Fibroblast of the aortic adventitia (primary cell): ENCODE data around the gene SPESP1. TPM values are rescaled to one million over a fixed set of nuclear protein-coding genes. Genes with fewer than 3 reads are reported as not detected.

Source experiments
- DNase-seq: peaks from one replicate; pipeline ENCODE4 v3.0.0-alpha.2; 2010; ENCODE audit warnings: low read depth
- H3K4me3 ChIP-seq: 2 replicates; pipeline ENCODE4 v1.5.1; 2011; ENCODE audit warnings: low read depth, mild to moderate bottlenecking, control low read depth, low read length, moderate library complexity
- total RNA-seq: library from RNA; depleted of rRNA; stranded (reverse); fragments of >200 nt; gene quantifications from 2 replicates; pipeline ENCODE4 v1.2.3, GENCODE V29; 2012; ENCODE audit warnings: low replicate concordance
- TF ChIP-seq, protein P1 (sequence below): IDR thresholded peaks from 2 replicates; pipeline ENCODE4 v1.5.1; 2011; ENCODE audit warnings: mild to moderate bottlenecking, low read length, control low read depth, inconsistent platforms; ENCODE audit not compliant: insufficient read depth

Gene SPESP1
- total RNA-seq, 1 donor, result 5.6 TPM

- TF ChIP-seq, protein P1, sequence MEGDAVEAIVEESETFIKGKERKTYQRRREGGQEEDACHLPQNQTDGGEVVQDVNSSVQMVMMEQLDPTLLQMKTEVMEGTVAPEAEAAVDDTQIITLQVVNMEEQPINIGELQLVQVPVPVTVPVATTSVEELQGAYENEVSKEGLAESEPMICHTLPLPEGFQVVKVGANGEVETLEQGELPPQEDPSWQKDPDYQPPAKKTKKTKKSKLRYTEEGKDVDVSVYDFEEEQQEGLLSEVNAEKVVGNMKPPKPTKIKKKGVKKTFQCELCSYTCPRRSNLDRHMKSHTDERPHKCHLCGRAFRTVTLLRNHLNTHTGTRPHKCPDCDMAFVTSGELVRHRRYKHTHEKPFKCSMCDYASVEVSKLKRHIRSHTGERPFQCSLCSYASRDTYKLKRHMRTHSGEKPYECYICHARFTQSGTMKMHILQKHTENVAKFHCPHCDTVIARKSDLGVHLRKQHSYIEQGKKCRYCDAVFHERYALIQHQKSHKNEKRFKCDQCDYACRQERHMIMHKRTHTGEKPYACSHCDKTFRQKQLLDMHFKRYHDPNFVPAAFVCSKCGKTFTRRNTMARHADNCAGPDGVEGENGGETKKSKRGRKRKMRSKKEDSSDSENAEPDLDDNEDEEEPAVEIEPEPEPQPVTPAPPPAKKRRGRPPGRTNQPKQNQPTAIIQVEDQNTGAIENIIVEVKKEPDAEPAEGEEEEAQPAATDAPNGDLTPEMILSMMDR, result no peak
- DNase-seq, result no peak
- no peak overlapping the region for H3K4me3 ChIP-seq
These were observed 8.4 kb upstream of the SPESP1 start for GRCh38 chr15:68921926-68922325.

- DNase-seq, result peak; percentile 81
- no peak overlapping the region for H3K4me3 ChIP-seq
- TF ChIP-seq, protein P1, result peak; percentile 93
These were observed 5.3 kb upstream of the SPESP1 start for GRCh38 chr15:68924866-68925560.

DNA sequence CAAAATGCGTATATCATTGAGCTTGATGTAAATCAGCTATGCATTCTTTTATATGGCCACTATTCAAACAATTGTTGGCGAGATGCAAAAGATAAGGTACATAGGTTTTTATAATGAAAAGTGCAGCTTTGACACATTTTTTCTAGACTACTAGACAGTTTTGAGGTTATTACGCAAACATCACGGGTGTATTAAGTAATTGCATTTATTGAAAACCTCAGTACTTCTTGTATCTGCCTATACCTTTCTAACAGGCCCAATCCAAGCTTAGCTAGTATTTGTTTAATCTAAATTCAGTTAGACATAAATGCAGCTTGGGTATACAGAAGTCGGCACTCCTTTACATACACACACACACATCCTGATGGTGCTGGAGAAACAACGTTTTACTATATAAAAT lies 2.7 kb downstream of the SPESP1 start:
- no peak for DNase-seq
- H3K4me3 ChIP-seq, result no peak overlapping the region
- TF ChIP-seq, protein P1, result no peak

GRCh38 chr15:68934341-68934740 lies 4.0 kb downstream of the SPESP1 start:
- TF ChIP-seq, protein P1, result no peak
- no peak overlapping the region for H3K4me3 ChIP-seq
- DNase-seq, result no peak

GRCh38 chr15:68935400-68935937 lies 5.1 kb downstream of the SPESP1 start:
- TF ChIP-seq, protein P1, result no peak
- DNase-seq, result no peak
- H3K4me3 ChIP-seq, result no peak overlapping the region

GRCh38 chr15:68939501-68939900 lies 9.2 kb downstream of the SPESP1 start:
- no peak overlapping the region for H3K4me3 ChIP-seq
- TF ChIP-seq, protein P1, result no peak
- DNase-seq, result no peak
